Upper lobe of left lung (tissue), 4 donors: ENCODE results near the gene DCLRE1B.
"Not testable (repeated sequence)": the region's sequence is repeated elsewhere in the genome, so short reads cannot be mapped to it uniquely, and the experiment has no call there.

Experiments
- EP300 ChIP-seq, 4 donors: sonication (generic); formaldehyde crosslinking; IDR thresholded peaks; one replicate each; pipeline ENCODE4 v1.5.1; 2017; ENCODE audit warnings: antibody characterized with exemption in 4 of 4, control low read depth in 2 of 4
- POLR2A ChIP-seq, 4 donors: fragments of 450-650 bp; IDR thresholded peaks; one replicate each; pipeline ENCODE4 v1.5.1; 2016 to 2017; ENCODE audit warnings: antibody characterized with exemption in 4 of 4, mild to moderate bottlenecking in 2 of 4
- POLR2AphosphoS5 ChIP-seq, 2 donors: sonication (generic); formaldehyde crosslinking; IDR thresholded peaks; one replicate each; pipeline ENCODE4 v1.5.1; 2017; ENCODE audit warnings: antibody characterized with exemption in 2 of 2
- TF ChIP-seq, protein P1 (sequence below), 6 experiments: fragments of 450-650 bp in 4 of 6; fragments of 200-600 bp in 2 of 6; sonication (generic) in 2 of 6; IDR thresholded peaks; one replicate each; pipeline ENCODE4 v1.5.1; 2016 to 2019; ENCODE audit warnings: antibody characterized with exemption in 6 of 6

- not testable (repeated sequence) for TF ChIP-seq POLR2AphosphoS5, EP300, POLR2A (IDR thresholded peaks at IDR 0.05)
- TF ChIP-seq, protein P1, sequence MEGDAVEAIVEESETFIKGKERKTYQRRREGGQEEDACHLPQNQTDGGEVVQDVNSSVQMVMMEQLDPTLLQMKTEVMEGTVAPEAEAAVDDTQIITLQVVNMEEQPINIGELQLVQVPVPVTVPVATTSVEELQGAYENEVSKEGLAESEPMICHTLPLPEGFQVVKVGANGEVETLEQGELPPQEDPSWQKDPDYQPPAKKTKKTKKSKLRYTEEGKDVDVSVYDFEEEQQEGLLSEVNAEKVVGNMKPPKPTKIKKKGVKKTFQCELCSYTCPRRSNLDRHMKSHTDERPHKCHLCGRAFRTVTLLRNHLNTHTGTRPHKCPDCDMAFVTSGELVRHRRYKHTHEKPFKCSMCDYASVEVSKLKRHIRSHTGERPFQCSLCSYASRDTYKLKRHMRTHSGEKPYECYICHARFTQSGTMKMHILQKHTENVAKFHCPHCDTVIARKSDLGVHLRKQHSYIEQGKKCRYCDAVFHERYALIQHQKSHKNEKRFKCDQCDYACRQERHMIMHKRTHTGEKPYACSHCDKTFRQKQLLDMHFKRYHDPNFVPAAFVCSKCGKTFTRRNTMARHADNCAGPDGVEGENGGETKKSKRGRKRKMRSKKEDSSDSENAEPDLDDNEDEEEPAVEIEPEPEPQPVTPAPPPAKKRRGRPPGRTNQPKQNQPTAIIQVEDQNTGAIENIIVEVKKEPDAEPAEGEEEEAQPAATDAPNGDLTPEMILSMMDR (IDR thresholded peaks at IDR 0.05) = not testable (repeated sequence)
Measured at GRCh38 chr1:113948151-113948550, 43.0 kb downstream of the DCLRE1B start.
